CD4-positive, alpha-beta T cell treated with Interleukin-17A for 1 hour (primary cell): ENCODE data around the gene CUL1.

Experiments used
- DNase-seq: peaks from one replicate; pipeline ENCODE4 v3.0.0-alpha.2; 2020

CUL1 gene

DNA sequence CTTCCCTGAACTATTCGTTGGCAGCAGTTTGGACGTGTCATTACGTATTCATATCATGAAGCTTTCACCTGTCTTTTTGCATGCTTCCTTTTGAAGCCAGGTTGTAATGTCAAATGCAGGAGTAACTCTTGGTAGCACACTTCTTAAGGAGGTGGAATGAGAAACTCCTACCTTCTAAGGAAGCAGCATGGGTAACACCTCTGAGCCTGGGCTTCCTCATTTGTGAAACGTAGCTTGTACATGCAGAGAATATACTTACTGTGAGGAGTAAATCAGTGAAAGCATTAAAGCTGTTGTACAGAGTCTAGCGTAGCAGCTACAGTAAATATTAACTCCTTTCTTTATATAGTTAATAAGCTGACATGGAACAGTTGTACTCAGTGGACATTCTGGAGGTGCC, 21.1 kb downstream of the CUL1 start:
- no peak for DNase-seq

DNA sequence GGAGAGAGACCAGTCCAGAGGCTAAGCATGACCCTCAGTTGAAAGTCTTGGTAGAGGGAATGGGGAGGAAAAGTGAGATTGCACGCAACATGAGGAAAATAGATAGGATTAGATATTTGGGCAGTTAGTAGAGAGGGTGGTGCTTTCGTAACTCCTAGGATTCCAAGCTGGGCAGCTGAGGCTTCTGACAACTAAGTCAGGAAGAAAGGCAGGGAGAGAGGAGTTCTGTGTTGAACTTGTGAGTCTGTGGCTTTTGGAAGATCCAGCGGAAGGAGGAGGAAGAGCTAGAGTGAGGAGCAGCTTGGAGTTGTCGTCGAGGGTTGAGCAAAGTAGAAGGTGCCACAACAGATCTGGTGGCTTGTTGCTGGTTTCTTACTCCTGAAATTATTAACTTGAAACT, 21.8 kb downstream of the CUL1 start:
- no peak for DNase-seq

GRCh38 chr7:148721390-148721789, 22.7 kb downstream of the CUL1 start:
- no peak for DNase-seq

- DNase-seq: no peak
Measured at GRCh38 chr7:148722340-148723165, 23.9 kb downstream of the CUL1 start.

- no peak for DNase-seq
Measured at GRCh38 chr7:148723166-148723559, 24.5 kb downstream of the CUL1 start.

DNA sequence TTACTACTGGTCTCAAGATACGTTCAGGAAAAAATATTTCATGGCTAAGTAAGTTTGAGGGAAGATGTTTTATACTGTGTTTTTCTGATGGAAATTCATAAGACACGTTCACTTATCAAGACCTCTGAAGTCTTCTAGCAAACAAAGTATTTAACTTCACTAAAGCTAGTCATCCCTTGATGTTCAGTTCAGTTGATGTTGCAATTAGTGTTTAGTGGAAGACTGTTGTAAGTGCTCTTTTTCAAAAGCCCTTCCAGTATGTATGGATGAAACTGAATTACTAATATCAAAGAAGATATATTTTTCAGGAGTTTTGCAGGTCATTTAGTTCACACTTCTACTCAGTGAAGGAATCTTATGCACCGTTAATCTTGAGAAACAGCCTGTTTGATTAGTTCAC, 25.1 kb downstream of the CUL1 start:
- DNase-seq: no peak

- DNase-seq: peak; percentile 19
Measured at GRCh38 chr7:148726385-148726784, 27.7 kb downstream of the CUL1 start.

- DNase-seq: no peak
Measured at GRCh38 chr7:148727501-148728278, 29.0 kb downstream of the CUL1 start.

GRCh38 chr7:148729984-148730733, 31.5 kb downstream of the CUL1 start:
- DNase-seq: no peak

- no peak for DNase-seq
Measured at GRCh38 chr7:148732862-148733261, 34.2 kb downstream of the CUL1 start.

DNA sequence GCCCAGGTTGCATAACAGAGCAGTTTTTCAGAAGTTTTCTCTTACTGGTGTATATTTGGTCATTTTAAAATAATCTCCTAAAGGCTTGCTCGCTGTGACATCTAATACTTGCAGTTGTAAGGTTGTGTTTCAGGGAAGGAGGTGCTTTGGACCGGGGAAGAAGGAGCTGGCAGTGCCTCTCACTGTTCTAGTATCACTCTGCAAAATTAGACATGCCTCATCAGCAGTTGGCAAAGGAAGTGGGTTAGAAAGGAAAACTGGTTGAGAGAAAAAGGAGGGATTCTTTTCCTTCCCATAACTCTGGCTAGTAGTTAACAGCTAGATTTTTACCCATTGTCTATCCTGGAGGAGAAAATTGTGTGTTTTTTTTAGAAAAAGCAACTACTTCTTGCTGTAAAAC, 34.8 kb downstream of the CUL1 start:
- no peak for DNase-seq

DNA sequence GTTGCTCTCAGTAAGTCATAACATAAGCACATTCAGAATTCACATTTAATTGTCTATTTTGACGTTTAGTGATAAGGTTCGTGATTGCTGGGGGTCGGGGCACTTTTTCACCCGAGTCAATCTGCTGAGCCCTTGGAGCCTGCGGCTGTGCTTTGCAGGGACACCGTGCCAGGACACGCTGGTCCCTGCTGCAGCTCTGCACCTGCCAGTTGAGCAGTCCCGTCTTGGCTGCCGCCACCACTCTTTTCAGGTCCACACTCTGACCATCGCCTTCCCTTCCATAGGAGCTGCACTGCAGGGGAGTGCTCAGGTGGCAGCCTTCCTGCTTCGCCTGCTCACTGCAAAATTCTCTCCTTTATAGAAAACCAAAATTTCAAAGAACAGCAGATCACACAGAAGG, 36.4 kb downstream of the CUL1 start:
- no peak for DNase-seq

DNA sequence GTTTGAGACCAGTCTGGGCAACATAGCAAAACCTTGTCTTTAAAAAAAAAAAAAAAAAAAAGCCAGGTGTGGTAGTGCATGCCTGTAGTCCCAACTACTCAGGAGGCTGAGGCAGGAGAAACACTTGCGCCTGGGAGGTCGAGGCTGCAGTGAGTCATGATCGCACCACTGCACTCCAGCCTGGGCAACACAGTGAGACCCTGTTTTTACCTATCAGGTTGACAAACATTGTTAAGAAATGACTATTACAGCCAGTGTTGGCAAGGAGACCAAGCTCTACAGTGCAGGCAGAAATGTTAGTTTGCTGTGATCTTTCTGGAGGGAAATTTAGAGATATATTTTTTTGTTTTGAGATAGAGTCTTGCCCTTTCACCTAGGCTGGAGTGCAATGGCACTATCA, 37.3 kb downstream of the CUL1 start:
- DNase-seq: no peak

DNA sequence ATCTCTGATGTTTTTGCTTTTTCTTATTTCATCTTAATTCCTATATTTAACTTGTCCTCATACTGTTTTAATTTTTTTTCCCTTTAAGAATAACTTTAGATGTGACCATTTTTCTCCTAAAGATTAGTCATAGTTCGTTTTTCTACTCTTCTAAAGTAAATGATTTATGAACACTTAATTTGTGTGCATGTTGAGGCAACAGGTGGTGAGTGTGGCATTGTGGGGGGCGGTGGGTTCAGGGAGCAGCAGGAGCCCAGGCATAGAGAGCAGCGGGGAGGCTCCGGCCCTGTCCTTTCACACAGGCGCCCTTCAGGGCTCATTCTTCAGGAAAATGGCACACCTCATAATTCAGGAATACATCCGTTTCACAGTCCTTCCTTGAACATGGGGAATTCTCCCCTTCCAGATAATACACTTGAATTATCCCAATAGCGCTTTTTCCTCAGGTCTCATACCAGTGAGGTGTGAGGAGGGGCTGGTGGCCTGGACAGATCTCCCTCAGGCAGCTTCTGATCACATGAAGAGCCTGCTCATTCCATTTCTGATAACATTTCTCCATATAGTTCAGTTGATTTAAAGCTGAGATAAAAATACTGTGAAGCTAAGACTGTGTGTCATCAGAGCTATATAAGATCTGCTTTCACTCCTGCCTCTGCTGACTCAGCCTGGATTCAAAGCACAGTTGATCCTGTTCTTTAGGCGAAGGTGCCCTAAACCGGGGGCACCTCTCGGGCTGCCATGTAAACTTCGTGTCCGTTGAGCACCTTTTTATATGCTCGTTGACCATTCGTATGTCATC, 40.2 kb downstream of the CUL1 start:
- DNase-seq: no peak

GRCh38 chr7:148746135-148746534, 47.4 kb downstream of the CUL1 start:
- no peak for DNase-seq

DNA sequence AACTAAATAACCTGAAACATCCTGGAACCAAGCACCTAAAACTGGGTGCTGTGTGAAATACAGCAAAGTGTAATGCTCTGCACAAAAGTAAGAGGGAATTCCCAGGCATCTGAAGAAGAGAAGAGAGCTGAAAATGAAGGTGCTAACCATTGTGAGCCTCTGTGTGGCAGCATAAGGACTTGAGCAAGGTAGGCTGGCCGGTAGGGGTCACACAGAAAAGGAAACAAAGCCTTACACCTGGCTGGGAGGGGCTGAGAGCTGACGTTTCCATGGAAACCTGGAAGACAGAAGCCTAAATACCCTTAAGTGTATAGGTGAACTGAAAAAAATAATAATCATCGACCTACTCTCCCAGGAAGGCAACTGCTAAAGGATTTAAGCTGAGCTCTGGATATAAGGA, 48.6 kb downstream of the CUL1 start:
- peak; percentile 23 for DNase-seq

DNA sequence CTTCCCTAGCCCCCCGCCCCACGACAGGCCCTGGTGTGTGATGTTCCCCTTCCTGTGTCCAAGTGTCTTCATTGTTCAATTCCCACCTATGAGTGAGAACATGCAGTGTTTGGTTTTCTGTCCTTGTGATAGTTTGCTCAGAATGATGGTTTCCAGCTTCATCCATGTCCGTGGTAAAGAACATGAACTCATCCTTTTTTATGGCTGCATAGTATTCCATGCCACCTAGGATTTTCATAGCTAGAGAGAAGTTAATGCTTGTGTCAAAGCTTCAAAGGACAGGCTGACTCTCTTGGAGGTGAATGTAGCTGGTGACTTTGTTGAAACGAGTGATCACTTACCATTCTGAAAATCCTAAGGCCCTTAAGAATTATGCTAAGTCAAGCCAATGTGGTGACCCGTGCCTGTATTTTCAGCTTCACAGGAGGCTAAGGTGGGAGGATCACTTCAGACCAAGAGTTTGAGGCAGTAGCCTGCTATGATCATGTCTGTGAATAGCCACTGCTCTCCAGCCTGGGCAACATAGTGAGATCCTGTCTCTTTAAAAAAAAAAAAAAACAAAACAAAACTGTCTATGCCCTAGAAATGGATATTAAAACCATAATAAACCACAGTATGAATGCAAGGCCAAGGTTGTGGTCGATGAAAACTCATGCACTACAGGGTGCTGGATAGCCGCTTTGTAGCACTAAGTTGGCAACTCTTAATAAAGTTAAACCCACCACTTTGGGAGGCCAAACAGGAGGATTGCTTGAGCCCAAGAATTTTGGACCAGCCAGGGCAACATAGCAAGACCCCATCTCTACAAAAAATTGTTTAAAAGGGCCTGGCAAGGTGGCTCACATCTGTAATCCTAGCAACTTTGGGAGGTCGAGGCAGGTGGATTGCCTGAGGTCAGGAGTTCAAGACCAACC, 52.0 kb downstream of the CUL1 start:
- no peak for DNase-seq

DNA sequence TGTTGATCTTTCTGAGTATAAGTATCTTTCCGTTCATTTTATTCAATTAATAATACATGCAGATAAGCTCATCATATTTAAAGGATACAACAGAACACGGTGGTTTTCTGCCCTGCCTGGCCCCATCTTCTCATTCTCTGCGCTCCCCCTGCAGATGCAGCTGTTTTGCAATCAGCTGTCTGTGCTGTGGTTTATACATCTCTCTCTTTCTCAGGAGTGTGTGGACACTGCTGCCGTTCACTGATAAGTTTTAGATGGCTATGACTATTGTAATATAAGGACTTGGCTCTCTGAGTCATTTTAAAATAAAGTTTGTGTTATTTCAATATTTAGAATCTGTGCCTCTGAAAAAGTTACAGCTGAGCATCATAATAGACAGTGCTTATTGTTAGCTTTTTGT, 54.5 kb downstream of the CUL1 start:
- no peak for DNase-seq

- DNase-seq: no peak
Measured at GRCh38 chr7:148754912-148755311, 56.2 kb downstream of the CUL1 start.

DNA sequence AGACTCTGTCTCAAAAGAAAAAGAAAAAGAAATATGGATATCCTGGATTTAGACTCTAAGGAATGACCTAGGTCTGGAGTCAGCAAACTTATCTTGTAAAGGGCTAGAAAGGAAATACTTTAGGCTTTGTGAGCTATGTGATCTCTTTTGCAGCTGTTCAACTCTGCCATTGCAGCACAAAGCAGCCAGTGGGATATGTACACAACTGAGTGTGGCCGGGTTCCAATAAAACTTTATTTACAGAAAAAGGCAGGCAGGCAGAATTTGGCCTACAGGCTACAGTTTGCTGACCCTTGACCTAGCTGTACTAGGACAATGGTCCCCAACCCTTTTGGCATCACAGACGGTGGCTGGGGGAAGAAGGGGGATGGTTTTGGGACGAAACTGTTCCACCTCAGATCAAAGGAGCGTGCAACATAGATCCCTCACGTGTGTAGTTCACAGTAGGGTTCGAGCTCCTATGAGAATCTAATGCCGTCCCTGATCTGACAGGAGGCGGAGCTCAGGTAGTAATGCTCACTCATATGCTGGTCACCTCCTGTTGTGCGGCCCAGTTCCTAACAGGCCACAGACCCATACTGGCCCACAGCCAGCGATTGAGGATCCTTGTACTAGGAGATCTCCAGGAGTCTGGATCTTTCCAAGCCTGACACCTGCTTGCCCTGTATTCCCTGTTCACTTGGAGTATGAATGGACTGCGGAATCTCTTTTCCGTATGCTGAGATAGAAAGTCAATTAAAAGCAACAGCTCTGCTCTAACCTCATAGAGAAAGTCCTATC, 63.0 kb downstream of the CUL1 start:
- no peak for DNase-seq

DNA sequence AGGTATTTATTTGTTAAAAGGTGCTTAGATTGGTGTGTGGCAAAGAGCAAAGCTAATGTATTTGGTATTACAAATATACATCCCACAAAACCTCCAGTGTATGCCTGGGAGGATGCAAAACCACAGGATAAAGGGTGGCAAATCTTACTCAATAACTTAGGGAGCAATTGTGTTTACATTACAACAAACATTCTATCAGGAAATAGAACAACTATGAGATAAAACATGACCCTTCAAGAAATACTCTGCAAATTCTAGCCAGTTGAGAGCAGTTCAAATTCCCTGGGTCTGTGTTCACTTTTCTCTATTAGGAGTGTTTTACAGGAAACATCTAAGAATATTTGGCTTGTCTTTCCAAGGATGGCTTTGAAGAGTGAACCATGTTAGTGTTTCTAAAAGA, 64.9 kb downstream of the CUL1 start:
- DNase-seq: no peak
